ENCODE measurements around the gene THBS2. TPM values are rescaled to one million over a fixed set of nuclear protein-coding genes. Genes with fewer than 3 reads are reported as not detected.

THBS2 gene
- 10 to 100 TPM; 33.2 to 35.4 TPM for total RNA-seq
- polyA plus RNA-seq, result 10 to 100 TPM in 1 of 2 donors, 1 to 10 TPM in 1; 5.5 to 15.1 TPM
- long read RNA-seq, donor 1, full-length matches to known transcripts, result 2 of 2 reads
- long read RNA-seq, donor 1, partial matches to known transcripts, result 0 of 2 reads
- long read RNA-seq, donor 1, other reads (novel, unspliced or antisense), result 0 of 2 reads
- long read RNA-seq, donor 2, result 0 reads
- long read RNA-seq, donor 3, result 0 reads
- long read RNA-seq, donor 4, result 0 reads
- long read RNA-seq, donor 5, result 0 reads

DNA sequence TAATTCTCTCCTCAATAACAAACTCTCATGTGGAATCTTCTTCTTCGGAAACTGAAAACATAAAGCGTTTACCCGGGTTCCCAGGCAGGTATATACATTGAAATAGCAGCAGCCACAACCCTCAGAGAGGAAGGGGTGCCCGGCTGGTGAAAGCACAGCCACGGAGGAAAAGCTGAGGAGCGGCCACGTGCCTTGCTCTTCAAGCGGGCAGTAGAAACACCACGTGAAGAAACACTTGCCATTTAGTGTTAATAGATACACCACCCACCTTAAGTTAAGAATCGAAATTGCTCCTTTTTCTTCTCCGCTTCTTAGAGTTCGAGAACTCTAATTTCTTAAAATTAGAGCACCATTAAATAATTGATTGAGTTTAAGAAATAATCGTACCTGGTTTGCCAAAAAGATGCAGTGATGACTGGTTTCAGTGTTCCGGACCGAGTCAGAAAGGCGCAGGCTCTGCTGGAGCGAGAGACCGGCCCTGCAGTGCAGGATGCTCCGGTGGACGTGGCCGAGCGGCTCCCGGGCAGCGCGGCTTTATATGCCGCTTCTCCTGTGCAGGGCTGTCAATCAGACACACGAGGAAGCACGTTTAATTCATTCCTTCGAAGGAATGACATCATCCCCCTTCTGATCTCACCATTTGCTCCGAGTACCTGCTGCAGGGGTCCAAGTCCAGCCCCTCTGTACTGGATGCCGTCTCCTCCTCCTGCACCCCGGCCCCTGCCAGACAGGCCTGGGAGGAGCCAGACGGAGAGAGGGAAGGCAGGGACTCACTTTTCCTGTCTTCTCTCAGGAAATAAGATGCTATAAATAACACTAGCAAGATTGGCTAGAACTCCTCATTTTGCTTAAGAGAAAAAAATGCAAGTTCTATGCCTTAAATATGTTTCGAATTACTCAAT lies at the start of gene THBS2:
Gene THBS2, minus strand, starts transcription at position 510 of the 902 bp plus-strand sequence. CDS start 3,062 bp downstream, outside the sequence.
- 9% methylated on average over 34 of the region's 34 CpGs for WGBS, 2 donors
- peak within 1 kb of the TSS in 1 of 2 donors; percentile 21 for H3K27ac ChIP-seq (ENCODE audit: low read depth in 1 of 2, low read length in 1 of 2)
- peak within 1 kb of the TSS in 1 of 2 donors; percentile 67 for H3K9ac ChIP-seq (ENCODE audit: insufficient read depth in 1 of 2, low read length in 2 of 2)

GRCh38 chr6:169302716-169303115 lies 49.1 kb upstream of the THBS2 start:
- no peaks in the 10 kb centered on the region for H3K4me1 ChIP-seq (ENCODE audit: control insufficient read depth in 5 of 5, insufficient read depth in 5 of 5, low read length in 5 of 5)
- no peaks in the 10 kb centered on the region for H3K36me3 ChIP-seq (ENCODE audit: control insufficient read depth in 4 of 4, insufficient read depth in 4 of 4, low read length in 4 of 4)
- no peak overlapping the region for H3K9ac ChIP-seq (ENCODE audit: insufficient read depth in 1 of 2, low read length in 2 of 2)
- TF ChIP-seq, protein P1, sequence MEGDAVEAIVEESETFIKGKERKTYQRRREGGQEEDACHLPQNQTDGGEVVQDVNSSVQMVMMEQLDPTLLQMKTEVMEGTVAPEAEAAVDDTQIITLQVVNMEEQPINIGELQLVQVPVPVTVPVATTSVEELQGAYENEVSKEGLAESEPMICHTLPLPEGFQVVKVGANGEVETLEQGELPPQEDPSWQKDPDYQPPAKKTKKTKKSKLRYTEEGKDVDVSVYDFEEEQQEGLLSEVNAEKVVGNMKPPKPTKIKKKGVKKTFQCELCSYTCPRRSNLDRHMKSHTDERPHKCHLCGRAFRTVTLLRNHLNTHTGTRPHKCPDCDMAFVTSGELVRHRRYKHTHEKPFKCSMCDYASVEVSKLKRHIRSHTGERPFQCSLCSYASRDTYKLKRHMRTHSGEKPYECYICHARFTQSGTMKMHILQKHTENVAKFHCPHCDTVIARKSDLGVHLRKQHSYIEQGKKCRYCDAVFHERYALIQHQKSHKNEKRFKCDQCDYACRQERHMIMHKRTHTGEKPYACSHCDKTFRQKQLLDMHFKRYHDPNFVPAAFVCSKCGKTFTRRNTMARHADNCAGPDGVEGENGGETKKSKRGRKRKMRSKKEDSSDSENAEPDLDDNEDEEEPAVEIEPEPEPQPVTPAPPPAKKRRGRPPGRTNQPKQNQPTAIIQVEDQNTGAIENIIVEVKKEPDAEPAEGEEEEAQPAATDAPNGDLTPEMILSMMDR (IDR thresholded peaks at IDR 0.05; ENCODE audit: control extremely low read depth, extremely low read depth), result no peak
- no peak overlapping the region for H3K27ac ChIP-seq (ENCODE audit: low read depth in 1 of 2, low read length in 1 of 2)
- no peak for DNase-seq
- 57 to 65% methylated on average over 3 of the region's 3 CpGs for WGBS, 2 donors
- peaks cover 0 to 2% (median 0%) of the 10 kb centered on the region in 4 donors for H3K9me3 ChIP-seq (ENCODE audit: control insufficient read depth in 4 of 4, insufficient read depth in 3 of 4, low read length in 3 of 4)
- no peak for ATAC-seq (ENCODE audit: insufficient read depth, low FRiP score)
- no peaks in the 10 kb centered on the region for H3K27me3 ChIP-seq (ENCODE audit: control insufficient read depth in 3 of 3, insufficient read depth in 3 of 3, low read length in 2 of 3)
- H3K4me3 ChIP-seq, result no peak overlapping the region

More for the DNA sequence above, at the start of gene THBS2:
- Histone ChIP-seq H3K4me3 (peak within 1 kb of the TSS; percentile 8), H3K27me3 (ENCODE audit: control insufficient read depth in 3 of 3, insufficient read depth in 3 of 3, low read length in 2 of 3) (peaks cover 0 to 53% (median 24%) of the 10 kb centered on the region in 3 donors), H3K9me3 (ENCODE audit: control insufficient read depth in 4 of 4, insufficient read depth in 3 of 4, low read length in 3 of 4) (peaks cover 0 to 5% (median 0%) of the 10 kb centered on the region in 4 donors), H3K4me1 (ENCODE audit: control insufficient read depth in 5 of 5, insufficient read depth in 5 of 5, low read length in 5 of 5) (peaks cover 0 to 17% (median 7%) of the 10 kb centered on the region in 5 donors), H3K36me3 (ENCODE audit: control insufficient read depth in 4 of 4, insufficient read depth in 4 of 4, low read length in 4 of 4) (no peaks in the 10 kb centered on the region)
- peak; percentile 31 for ATAC-seq (ENCODE audit: insufficient read depth, low FRiP score)
- peak; percentile 34 to 59 (median 38) for DNase-seq
- TF ChIP-seq, protein P1 (IDR thresholded peaks at IDR 0.05; ENCODE audit: control extremely low read depth, extremely low read depth), result no peak

DNA sequence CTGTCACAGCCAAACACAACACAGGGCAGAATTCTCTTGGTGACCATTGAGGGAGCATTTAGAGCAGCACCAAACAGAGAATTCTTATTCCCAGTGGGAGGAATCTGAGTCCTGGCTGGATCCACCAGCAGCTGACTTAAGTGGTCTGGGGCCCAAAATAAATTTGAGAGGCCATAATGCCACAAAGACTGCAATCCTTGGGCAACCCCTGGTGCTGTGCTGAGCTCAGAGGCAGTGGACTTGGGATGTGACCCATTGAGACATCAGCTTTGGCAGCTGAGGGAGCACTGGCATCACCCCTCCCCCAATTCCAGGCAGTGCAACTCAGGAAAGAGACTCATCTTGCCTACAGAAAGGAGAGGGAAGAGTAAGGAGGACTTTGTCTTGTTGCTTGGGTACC lies 48.6 kb upstream of the THBS2 start:
- Histone ChIP-seq H3K36me3 (ENCODE audit: control insufficient read depth in 4 of 4, insufficient read depth in 4 of 4, low read length in 4 of 4) (no peaks in the 10 kb centered on the region), H3K27ac (ENCODE audit: low read depth in 1 of 2, low read length in 1 of 2) (no peak overlapping the region), H3K9me3 (ENCODE audit: control insufficient read depth in 4 of 4, insufficient read depth in 3 of 4, low read length in 3 of 4) (peaks cover 0 to 2% (median 0%) of the 10 kb centered on the region in 4 donors), H3K4me3 (no peak overlapping the region), H3K27me3 (ENCODE audit: control insufficient read depth in 3 of 3, insufficient read depth in 3 of 3, low read length in 2 of 3) (no peaks in the 10 kb centered on the region), H3K4me1 (ENCODE audit: control insufficient read depth in 5 of 5, insufficient read depth in 5 of 5, low read length in 5 of 5) (no peaks in the 10 kb centered on the region), H3K9ac (ENCODE audit: insufficient read depth in 1 of 2, low read length in 2 of 2) (no peak overlapping the region)
- ATAC-seq (ENCODE audit: insufficient read depth, low FRiP score) (no peak), DNase-seq (no peak)
- TF ChIP-seq, protein P1 (IDR thresholded peaks at IDR 0.05; ENCODE audit: control extremely low read depth, extremely low read depth), result no peak

Data from lung (tissue), 16 donors.